ENCODE measurements around the gene TTYH1.

DNA sequence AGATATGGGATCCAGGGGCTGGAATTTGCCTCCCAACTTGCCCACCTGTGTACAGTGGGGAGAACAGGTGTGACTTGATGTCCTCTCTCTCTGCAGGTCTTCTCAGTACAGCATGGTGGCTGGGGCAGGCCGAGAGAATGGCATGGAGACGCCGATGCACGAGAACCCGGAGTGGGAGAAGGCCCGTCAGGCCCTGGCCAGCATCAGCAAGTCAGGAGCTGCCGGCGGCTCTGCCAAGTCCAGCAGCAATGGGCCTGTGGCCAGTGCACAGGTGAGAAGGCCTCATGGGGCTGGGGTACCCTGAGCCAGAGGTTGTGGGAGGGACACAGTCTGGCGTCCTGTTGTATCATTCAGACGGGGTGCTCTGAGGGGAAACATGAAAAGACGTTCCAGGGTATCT is 36.7 kb downstream of the TTYH1 start:
- TF ChIP-seq, protein P1, sequence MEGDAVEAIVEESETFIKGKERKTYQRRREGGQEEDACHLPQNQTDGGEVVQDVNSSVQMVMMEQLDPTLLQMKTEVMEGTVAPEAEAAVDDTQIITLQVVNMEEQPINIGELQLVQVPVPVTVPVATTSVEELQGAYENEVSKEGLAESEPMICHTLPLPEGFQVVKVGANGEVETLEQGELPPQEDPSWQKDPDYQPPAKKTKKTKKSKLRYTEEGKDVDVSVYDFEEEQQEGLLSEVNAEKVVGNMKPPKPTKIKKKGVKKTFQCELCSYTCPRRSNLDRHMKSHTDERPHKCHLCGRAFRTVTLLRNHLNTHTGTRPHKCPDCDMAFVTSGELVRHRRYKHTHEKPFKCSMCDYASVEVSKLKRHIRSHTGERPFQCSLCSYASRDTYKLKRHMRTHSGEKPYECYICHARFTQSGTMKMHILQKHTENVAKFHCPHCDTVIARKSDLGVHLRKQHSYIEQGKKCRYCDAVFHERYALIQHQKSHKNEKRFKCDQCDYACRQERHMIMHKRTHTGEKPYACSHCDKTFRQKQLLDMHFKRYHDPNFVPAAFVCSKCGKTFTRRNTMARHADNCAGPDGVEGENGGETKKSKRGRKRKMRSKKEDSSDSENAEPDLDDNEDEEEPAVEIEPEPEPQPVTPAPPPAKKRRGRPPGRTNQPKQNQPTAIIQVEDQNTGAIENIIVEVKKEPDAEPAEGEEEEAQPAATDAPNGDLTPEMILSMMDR (IDR thresholded peaks at IDR 0.05), result no peak
- TF ChIP-seq POLR2A (IDR thresholded peaks at IDR 0.05), result no peak

All from upper lobe of left lung (tissue), 4 donors.